ENCODE results near the gene ENOX1.

The ENOX1 gene

DNA sequence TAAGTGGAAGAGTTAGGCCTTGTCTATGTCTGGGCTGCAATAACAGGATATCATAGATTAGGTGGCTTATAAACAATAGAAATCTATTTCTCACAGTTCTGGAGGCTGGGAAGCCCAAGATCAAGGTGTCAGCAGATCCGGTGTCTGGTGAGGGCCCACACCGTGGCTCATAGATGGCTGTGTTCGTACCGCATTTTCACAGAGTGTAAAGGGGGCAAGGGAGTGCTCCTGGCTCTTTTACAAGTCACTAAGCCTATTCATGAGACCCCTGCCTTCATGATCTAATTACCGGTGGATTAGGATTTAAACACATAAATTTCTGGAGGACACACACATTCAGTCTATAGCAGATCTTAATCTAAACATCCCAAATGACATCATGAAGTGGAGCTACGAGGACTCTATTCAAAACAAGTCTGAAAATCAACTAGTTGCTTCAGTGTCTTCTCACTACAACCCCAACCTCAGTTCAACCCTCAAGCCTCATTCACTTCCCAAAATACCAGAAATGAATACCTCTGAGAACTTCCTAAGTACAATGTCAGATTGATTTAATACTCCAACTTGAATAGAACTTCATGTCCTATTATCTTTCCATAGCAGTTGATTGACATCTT, 23.5 kb downstream of the ENOX1 start:
- Histone ChIP-seq H3K9ac (ENCODE audit: low read depth, low read length) (no peak overlapping the region), H3K36me3 (ENCODE audit: control insufficient read depth, insufficient read depth, low read length) (no peaks in the 10 kb centered on the region), H3K4me3 (ENCODE audit: low read depth, low read length) (no peak overlapping the region), H3K4me1 (ENCODE audit: control insufficient read depth, insufficient read depth, low read length) (peaks cover 8% of the 10 kb centered on the region), H3K27me3 (ENCODE audit: control insufficient read depth, insufficient read depth, low read length) (no peaks in the 10 kb centered on the region), H3K9me3 (ENCODE audit: control insufficient read depth, insufficient read depth, low read length) (no peaks in the 10 kb centered on the region)

DNA sequence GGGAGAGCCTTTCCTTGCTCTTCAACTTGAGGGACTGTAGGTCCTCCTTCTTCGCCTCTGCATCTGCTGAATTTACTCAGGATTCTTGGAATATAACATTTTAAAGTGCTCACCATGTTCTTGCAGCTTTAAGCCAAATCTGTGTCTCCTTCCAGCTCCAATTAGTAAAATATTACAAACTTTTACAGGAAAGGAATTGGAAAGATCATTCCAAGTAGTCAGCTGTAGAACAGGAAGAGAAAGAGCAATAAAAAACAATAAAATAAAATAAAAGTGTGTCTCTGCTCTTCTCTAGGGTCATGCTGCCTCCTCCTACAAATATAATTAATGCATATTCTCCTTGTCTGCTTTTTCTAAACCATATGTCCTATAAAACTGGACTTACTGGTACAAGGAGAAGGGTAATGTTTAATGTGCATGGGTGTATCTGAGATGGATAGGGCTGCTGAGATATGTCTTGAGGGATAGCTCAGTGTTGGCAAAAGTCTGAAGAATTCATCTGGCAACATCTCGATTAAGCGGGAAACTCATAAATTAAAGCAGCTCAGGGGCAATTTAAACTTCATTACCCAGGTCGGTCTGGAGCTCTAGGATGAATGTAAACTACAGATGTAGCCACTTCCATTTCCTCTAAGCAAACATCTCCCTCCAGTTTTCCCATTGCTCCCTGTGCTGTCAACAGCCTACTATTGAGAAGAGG, 25.0 kb downstream of the ENOX1 start:
- peaks cover 8% of the 10 kb centered on the region for H3K4me1 ChIP-seq (ENCODE audit: control insufficient read depth, insufficient read depth, low read length)
- H3K4me3 ChIP-seq (ENCODE audit: low read depth, low read length): no peak overlapping the region
- H3K9me3 ChIP-seq (ENCODE audit: control insufficient read depth, insufficient read depth, low read length): no peaks in the 10 kb centered on the region
- no peaks in the 10 kb centered on the region for H3K27me3 ChIP-seq (ENCODE audit: control insufficient read depth, insufficient read depth, low read length)
- no peaks in the 10 kb centered on the region for H3K36me3 ChIP-seq (ENCODE audit: control insufficient read depth, insufficient read depth, low read length)
- H3K9ac ChIP-seq (ENCODE audit: low read depth, low read length): no peak overlapping the region

DNA sequence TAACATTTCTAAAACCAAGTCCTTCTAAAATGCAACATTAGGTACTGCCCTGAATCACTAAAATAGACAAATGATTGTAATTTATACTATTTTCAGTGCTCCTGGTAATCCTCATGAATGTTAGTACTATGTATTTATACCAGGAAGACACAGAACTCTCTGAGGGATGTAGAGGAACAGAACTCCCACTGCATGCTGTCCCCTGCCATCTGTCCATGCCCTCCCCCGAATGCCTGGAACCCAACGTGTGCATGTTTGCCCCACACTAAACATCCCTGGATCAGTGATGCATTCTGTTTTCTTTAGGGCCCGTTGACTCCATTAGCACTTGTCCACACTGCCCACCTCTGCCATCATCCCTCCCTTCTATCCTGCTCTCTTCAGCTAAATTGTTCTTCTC, 26.5 kb downstream of the ENOX1 start:
- Histone ChIP-seq H3K27me3 (ENCODE audit: control insufficient read depth, insufficient read depth, low read length) (no peaks in the 10 kb centered on the region), H3K4me1 (ENCODE audit: control insufficient read depth, insufficient read depth, low read length) (peaks cover 6% of the 10 kb centered on the region), H3K4me3 (ENCODE audit: low read depth, low read length) (no peak overlapping the region), H3K36me3 (ENCODE audit: control insufficient read depth, insufficient read depth, low read length) (no peaks in the 10 kb centered on the region), H3K9me3 (ENCODE audit: control insufficient read depth, insufficient read depth, low read length) (no peaks in the 10 kb centered on the region), H3K9ac (ENCODE audit: low read depth, low read length) (no peak overlapping the region)

DNA sequence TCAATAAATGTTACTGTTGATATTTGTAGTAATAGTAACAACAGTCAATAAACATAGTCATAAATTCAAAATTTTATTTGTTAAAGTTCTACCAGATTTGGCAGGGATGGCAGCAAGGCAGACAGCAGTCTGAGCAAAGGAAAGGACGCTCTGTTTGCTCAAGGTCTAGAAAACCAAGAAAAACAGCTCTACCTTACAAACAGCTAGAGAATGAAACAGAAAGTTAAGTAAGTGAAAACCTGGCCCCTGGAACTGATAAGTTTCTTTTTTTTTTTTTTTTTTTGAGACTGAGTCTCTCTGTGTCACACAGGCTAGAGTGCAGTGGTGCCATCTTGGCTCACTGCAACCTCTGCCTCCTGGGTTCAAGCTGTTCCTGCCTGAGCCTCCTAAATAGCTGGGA, 27.9 kb downstream of the ENOX1 start:
- H3K9ac ChIP-seq (ENCODE audit: low read depth, low read length): no peak overlapping the region
- no peaks in the 10 kb centered on the region for H3K27me3 ChIP-seq (ENCODE audit: control insufficient read depth, insufficient read depth, low read length)
- no peaks in the 10 kb centered on the region for H3K4me1 ChIP-seq (ENCODE audit: control insufficient read depth, insufficient read depth, low read length)
- no peaks in the 10 kb centered on the region for H3K9me3 ChIP-seq (ENCODE audit: control insufficient read depth, insufficient read depth, low read length)
- no peak overlapping the region for H3K4me3 ChIP-seq (ENCODE audit: low read depth, low read length)
- H3K36me3 ChIP-seq (ENCODE audit: control insufficient read depth, insufficient read depth, low read length): no peaks in the 10 kb centered on the region

DNA sequence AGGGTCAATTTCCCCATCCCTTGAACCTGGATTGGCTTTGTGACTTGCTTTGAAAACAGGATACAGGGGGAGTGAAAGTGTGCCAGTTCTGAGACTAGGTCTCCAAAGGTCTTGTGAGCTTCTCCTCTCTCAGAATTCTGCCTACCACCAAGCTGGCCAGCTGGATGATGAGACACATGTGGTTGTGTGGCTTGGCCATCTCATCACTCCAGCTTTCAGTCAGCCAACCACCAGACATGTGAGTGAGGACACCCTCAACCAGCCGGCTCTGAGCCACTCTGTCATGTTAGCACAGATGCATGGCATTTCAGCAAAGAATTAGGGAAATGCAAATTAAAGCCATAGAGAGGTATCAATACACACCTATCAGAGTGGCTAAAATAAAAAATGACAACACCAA, 29.5 kb downstream of the ENOX1 start:
- Histone ChIP-seq H3K27me3 (ENCODE audit: control insufficient read depth, insufficient read depth, low read length) (no peaks in the 10 kb centered on the region), H3K4me1 (ENCODE audit: control insufficient read depth, insufficient read depth, low read length) (no peaks in the 10 kb centered on the region), H3K9ac (ENCODE audit: low read depth, low read length) (no peak overlapping the region), H3K36me3 (ENCODE audit: control insufficient read depth, insufficient read depth, low read length) (no peaks in the 10 kb centered on the region), H3K4me3 (ENCODE audit: low read depth, low read length) (no peak overlapping the region), H3K9me3 (ENCODE audit: control insufficient read depth, insufficient read depth, low read length) (no peaks in the 10 kb centered on the region)

DNA sequence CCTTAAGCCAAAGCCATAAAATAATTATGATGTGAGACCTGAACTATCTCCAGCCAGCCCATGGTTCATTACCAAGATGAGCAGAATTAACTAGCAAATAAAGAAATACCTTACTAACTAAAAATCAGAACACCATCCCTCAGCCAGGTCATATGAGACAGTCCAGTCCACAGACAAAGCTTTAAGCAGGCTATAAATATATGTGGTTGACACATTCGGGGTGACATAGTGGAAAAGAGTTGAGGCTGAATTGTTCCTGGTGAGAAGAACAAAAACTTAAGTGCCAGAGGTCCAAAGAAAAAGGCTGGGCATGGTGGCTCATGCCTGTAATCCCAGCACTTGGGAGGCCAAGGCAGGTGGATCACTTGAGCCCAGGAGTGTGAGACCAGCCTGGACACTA, 30.9 kb downstream of the ENOX1 start:
- Histone ChIP-seq H3K4me1 (ENCODE audit: control insufficient read depth, insufficient read depth, low read length) (no peaks in the 10 kb centered on the region), H3K36me3 (ENCODE audit: control insufficient read depth, insufficient read depth, low read length) (no peaks in the 10 kb centered on the region), H3K27me3 (ENCODE audit: control insufficient read depth, insufficient read depth, low read length) (no peaks in the 10 kb centered on the region), H3K9me3 (ENCODE audit: control insufficient read depth, insufficient read depth, low read length) (no peaks in the 10 kb centered on the region), H3K9ac (ENCODE audit: low read depth, low read length) (no peak overlapping the region), H3K4me3 (ENCODE audit: low read depth, low read length) (no peak overlapping the region)

DNA sequence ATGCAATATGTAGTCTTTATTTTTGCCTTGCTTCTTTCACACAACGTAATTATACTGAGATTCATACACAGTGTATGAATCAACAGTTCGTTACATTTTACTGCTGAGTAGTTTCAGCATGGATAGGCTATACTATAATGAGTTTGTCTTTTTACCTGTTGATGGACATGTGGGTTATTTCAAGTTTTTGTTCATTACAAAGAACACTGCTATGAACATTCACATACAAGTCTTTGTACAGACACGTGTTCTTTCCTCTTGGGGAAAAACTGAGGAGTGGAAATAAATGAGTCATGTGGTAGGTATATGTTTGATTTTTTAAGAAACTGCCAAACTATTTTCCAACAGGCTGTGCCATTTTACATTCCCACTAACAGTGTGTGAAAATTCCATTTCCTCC, 35.1 kb downstream of the ENOX1 start:
- Histone ChIP-seq H3K27me3 (ENCODE audit: control insufficient read depth, insufficient read depth, low read length) (no peaks in the 10 kb centered on the region), H3K9me3 (ENCODE audit: control insufficient read depth, insufficient read depth, low read length) (no peaks in the 10 kb centered on the region), H3K4me1 (ENCODE audit: control insufficient read depth, insufficient read depth, low read length) (no peaks in the 10 kb centered on the region), H3K4me3 (ENCODE audit: low read depth, low read length) (no peak overlapping the region), H3K36me3 (ENCODE audit: control insufficient read depth, insufficient read depth, low read length) (no peaks in the 10 kb centered on the region), H3K9ac (ENCODE audit: low read depth, low read length) (no peak overlapping the region)

DNA sequence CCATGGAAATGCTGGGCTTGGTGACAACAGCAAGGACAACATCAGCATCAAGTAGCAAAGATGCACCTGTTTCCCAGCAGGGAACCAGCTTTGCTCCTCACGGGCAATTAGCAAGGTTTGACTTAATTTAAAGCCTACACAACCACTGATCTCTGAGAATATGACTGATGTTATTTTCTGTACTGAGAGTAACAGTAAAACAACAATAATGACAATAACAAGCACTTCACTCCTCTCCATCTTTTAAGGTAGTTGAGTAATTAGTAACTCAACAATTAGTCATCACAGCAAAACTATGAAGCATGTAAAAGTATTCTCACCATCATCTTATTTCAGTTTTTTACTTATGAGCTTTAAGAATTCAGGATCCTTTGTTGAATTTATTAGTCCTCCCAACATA, 37.3 kb downstream of the ENOX1 start:
- Histone ChIP-seq H3K36me3 (ENCODE audit: control insufficient read depth, insufficient read depth, low read length) (no peaks in the 10 kb centered on the region), H3K9me3 (ENCODE audit: control insufficient read depth, insufficient read depth, low read length) (no peaks in the 10 kb centered on the region), H3K4me1 (ENCODE audit: control insufficient read depth, insufficient read depth, low read length) (no peaks in the 10 kb centered on the region), H3K27me3 (ENCODE audit: control insufficient read depth, insufficient read depth, low read length) (no peaks in the 10 kb centered on the region), H3K4me3 (ENCODE audit: low read depth, low read length) (no peak overlapping the region), H3K9ac (ENCODE audit: low read depth, low read length) (no peak overlapping the region)

DNA sequence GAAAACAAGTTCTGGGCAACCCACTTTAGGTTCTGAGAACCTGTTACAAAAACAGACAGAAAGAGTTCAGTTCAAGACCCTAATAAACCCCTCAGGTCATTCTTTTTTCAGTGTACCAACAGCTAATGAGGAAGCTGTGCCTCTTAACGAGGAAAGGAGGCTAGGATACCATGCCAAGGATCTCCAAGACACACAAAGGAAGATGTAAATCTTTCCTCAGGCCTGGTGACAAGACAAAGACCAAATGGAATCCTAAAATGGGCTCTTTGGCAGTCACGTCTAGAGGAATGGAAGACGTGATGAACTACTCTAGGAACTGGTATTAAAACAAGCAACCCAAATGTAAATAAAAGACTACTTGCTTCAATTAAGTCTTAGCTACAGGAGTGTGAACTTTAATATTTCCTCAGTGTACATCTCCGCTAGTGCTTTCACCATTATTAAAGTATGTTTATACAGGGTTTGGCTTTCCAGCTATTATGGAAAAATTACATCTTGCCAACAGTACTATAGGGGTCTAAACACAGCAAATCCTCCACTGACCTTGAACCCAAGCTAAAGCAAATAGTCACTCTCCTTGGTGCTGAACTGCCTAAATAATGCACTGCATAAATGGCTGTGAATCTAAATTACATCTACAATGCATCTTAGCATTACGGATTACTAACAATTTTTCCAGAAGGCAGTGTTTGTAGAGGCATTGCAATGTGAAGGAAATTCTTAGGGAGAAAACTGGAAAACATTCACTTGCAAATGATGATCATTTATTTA, 42.3 kb downstream of the ENOX1 start:
- Histone ChIP-seq H3K27me3 (ENCODE audit: control insufficient read depth, insufficient read depth, low read length) (no peaks in the 10 kb centered on the region), H3K9ac (ENCODE audit: low read depth, low read length) (no peak overlapping the region), H3K9me3 (ENCODE audit: control insufficient read depth, insufficient read depth, low read length) (no peaks in the 10 kb centered on the region), H3K4me3 (ENCODE audit: low read depth, low read length) (no peak overlapping the region), H3K36me3 (ENCODE audit: control insufficient read depth, insufficient read depth, low read length) (no peaks in the 10 kb centered on the region), H3K4me1 (ENCODE audit: control insufficient read depth, insufficient read depth, low read length) (no peaks in the 10 kb centered on the region)

DNA sequence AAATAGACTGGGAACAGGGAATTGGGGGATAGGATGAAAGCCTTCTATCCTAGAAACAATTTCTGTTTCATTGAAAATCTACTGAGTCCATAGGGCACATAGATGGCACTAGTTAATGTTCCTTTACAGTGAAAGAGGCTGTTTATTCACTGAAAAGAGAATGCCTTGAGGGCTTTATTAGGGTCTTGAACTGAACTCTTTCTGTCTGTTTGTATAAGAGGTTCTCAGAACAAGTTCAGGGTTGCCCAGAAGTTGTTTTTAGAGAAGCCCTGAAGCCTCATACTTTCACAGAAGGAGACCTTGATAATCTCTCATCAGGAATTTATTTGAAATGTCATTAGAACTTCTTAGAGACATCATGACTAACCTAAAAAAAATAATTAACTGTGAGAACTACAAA, 43.9 kb downstream of the ENOX1 start:
- no peaks in the 10 kb centered on the region for H3K9me3 ChIP-seq (ENCODE audit: control insufficient read depth, insufficient read depth, low read length)
- H3K4me3 ChIP-seq (ENCODE audit: low read depth, low read length): no peak overlapping the region
- no peaks in the 10 kb centered on the region for H3K4me1 ChIP-seq (ENCODE audit: control insufficient read depth, insufficient read depth, low read length)
- no peaks in the 10 kb centered on the region for H3K36me3 ChIP-seq (ENCODE audit: control insufficient read depth, insufficient read depth, low read length)
- H3K9ac ChIP-seq (ENCODE audit: low read depth, low read length): no peak overlapping the region
- no peaks in the 10 kb centered on the region for H3K27me3 ChIP-seq (ENCODE audit: control insufficient read depth, insufficient read depth, low read length)

DNA sequence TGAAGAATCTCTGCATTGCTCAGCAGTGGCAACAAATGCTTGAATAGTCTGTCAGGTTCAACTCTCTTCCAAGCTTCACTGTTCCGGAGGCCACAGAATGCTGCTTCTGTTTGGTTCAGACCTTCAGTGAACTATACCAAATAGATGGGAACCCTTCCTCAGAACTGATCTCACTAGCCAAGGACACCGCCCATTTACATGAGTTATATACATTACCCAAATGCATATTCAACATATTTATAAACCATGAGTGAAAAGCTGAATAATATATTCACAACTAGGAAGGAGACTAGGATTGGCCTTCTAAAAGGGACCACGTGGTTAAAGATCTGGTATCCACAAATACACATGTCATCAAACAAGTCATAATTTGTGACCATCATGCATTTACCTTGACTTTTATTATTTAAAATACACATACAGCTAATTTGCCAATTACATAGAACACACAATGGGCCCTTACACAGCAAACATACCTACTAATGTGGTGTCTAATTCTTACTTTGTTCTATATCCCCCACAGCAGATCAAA, 49.3 kb downstream of the ENOX1 start:
- H3K9ac ChIP-seq (ENCODE audit: low read depth, low read length): no peak overlapping the region
- H3K4me1 ChIP-seq (ENCODE audit: control insufficient read depth, insufficient read depth, low read length): no peaks in the 10 kb centered on the region
- no peaks in the 10 kb centered on the region for H3K36me3 ChIP-seq (ENCODE audit: control insufficient read depth, insufficient read depth, low read length)
- no peak overlapping the region for H3K4me3 ChIP-seq (ENCODE audit: low read depth, low read length)
- H3K27me3 ChIP-seq (ENCODE audit: control insufficient read depth, insufficient read depth, low read length): no peaks in the 10 kb centered on the region
- no peaks in the 10 kb centered on the region for H3K9me3 ChIP-seq (ENCODE audit: control insufficient read depth, insufficient read depth, low read length)

DNA sequence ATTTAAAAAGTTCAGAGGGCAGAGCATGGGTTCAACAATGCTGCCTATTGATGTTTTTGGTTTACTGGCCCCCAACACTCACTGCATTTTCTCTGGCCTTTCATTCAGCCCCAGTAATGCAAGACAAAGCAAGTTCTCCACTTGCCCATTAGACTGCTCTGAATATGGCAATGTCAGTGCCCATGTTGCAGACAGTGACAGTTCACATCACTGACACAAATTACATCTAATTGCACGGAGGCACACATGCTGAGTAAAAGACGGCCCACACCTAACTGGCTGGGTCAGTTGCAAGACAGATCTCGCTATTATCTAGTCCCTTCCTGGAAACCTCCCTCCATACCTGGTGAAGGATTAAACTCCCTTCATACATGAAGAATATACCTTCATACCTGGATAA, 54.0 kb downstream of the ENOX1 start:
- Histone ChIP-seq H3K27me3 (ENCODE audit: control insufficient read depth, insufficient read depth, low read length) (no peaks in the 10 kb centered on the region), H3K4me3 (ENCODE audit: low read depth, low read length) (no peak overlapping the region), H3K4me1 (ENCODE audit: control insufficient read depth, insufficient read depth, low read length) (no peaks in the 10 kb centered on the region), H3K9me3 (ENCODE audit: control insufficient read depth, insufficient read depth, low read length) (no peaks in the 10 kb centered on the region), H3K36me3 (ENCODE audit: control insufficient read depth, insufficient read depth, low read length) (no peaks in the 10 kb centered on the region), H3K9ac (ENCODE audit: low read depth, low read length) (no peak overlapping the region)
